GM18873 (cell line): Measurements from ENCODE around the gene FAM24A.
"Not testable (repeated sequence)": the region's sequence is repeated elsewhere in the genome, so short reads cannot be mapped to it uniquely, and the experiment has no call there.

ENCODE experiments used
- ATAC-seq: cut with Tn5 transposase; IDR thresholded peaks from one replicate; pipeline ENCODE4 v1.9.1; 2021; ENCODE audit warnings: mild to moderate bottlenecking, moderate library complexity, moderate number of reproducible peaks; ENCODE audit not compliant: unreplicated experiment, low FRiP score

Gene FAM24A, protein sequence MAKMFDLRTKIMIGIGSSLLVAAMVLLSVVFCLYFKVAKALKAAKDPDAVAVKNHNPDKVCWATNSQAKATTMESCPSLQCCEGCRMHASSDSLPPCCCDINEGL

GRCh38 chr10:122910310-122910709 is at the start of gene FAM24A:
Gene FAM24A (plus strand): TSS chr10:122910610. CDS start chr10:122911635, 1,025 bp downstream.
- ATAC-seq = no peak

DNA sequence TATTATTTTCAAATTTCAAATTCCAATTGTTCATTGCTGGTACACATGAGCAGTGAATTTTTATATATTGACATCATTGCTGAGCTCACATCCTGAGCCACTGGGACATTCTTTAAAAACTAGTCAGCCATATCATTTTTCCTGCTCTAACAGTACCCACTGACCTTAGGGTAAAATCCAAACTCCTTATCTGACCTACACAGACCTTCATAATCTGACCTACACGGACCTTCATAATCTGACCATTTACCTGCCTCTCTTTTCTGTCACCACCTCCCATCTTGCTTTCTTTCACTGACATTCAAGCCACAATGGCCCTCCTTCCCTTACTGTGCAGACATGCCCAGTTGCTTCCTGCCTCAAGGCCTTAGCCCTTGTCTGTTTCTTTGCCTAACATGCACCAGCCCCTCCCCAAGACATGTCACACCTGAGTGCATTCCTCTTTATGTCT is 48.7 kb upstream of the FAM24A start:
- ATAC-seq = no peak

- no peak for ATAC-seq
These were observed 46.9 kb upstream of the FAM24A start for GRCh38 chr10:122863216-122864193.

DNA sequence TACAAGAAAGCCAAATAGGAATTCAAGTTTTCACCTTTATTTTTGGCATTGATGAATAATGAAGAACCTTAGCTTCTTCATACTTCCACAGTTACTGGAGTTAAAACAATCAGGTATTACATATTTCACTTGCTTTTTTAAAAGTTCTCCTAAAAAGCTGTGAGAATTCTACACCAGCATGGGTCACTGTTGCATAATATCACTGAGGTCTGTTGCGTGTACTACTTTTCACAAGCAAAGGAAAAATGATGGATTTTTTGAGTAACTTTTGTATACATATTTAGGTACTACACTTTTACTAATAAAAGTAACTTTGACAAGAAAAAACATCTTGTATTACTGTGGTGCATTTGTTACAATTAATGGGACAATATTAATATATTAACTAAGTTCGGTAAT is 46.2 kb upstream of the FAM24A start:
- no peak for ATAC-seq

GRCh38 chr10:122864901-122865300 is 45.5 kb upstream of the FAM24A start:
- no peak for ATAC-seq

GRCh38 chr10:122866757-122867482 is 43.5 kb upstream of the FAM24A start:
- not testable (repeated sequence) for ATAC-seq

GRCh38 chr10:122868768-122869167 is 41.6 kb upstream of the FAM24A start:
- not testable (repeated sequence) for ATAC-seq

GRCh38 chr10:122871947-122872346 is 38.5 kb upstream of the FAM24A start:
- ATAC-seq = not testable (repeated sequence)

- no peak for ATAC-seq
These were observed 34.5 kb upstream of the FAM24A start for GRCh38 chr10:122875843-122876466.

GRCh38 chr10:122876467-122876855 is 33.9 kb upstream of the FAM24A start:
- no peak for ATAC-seq

DNA sequence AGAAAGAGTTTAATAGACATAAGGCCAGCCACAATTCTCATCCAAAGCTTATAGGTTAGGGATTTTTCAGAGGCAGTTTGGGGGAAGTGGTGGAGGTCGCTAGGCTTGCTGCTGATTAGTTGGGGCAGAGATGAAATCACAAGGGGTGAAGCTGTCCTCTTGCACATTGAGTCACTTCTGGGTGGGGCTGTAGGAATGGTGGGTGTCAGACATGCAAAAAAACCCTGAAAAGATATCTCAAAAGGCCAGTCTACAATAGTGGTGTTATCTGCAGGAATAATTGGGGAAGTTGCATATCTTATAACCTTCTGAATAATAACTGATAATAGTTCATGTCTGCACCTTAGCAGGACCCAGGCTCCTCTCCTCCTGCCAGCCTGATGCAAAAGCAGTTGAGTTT is 33.1 kb upstream of the FAM24A start:
- ATAC-seq = no peak

DNA sequence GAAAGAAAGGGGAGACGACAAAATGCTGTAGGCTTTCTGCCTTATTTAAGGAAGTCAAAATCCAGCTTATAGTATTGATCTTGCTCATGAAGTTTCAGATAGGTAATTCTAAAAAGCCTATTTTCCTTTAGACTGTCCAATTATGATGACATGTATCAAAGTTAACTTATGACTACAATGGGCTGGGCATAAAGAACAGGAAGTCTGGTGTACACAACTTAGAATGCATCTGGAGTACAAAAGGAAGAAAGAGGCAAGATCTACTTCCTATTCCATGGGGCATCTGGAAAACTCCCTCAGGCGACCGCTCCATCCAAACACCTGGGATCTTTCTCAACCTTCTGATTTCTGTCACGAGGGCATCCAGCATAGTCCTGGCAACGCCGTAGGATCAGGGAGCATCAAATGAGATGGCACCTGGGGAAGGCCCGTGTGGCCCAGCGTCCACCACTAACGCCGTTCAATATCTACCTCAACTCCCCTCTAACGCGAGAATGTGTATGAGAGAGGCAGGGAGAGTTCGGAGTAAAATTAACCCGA is 31.5 kb upstream of the FAM24A start:
- peak; percentile 9 for ATAC-seq

- peak; percentile 81 for ATAC-seq
These were observed 30.8 kb upstream of the FAM24A start, which contains the start of gene FAM24B for GRCh38 chr10:122879339-122880273. Gene FAM24B (minus strand): TSS chr10:122879581. CDS start chr10:122850515, 29,066 bp downstream.

DNA sequence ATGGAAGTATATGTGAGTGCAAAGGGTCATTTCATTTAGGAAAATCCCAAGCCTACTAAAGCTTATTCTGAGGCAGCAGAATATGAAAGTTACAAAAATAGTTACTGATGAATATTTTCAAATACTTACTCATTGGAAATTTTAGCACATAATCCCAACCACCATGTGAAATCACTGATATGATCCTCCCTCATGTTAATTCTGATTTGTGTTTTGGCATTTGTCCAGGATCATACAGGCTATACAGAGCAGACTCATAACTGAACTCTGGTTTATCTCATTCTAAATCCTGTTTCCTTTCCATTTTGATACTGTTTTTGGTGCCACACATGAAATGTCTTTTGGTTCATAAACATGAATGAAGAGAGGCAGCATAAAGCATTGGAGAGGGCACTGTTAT is 27.6 kb upstream of the FAM24A start:
- no peak for ATAC-seq

GRCh38 chr10:122884166-122884565 is 26.2 kb upstream of the FAM24A start:
- no peak for ATAC-seq

- ATAC-seq = no peak
These were observed 16.0 kb upstream of the FAM24A start for GRCh38 chr10:122894261-122894944.

DNA sequence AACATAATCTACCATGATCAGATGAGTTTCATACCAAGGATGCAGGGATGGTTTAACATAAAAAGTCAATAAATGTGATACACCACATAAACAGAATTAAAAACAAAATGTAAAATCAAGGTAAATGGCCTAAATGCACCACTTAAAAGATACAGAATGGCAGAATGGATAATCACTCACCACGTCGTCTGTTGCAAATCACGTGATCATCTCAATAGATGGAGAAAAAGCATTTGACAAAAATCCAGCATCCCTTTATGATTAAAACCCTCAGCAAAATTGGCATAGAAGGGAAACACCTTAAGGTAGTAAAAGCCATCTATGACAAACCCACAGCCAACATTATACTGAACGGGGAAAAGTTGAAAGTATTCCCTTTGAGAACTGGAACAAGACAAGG is 6.5 kb upstream of the FAM24A start:
- not testable (repeated sequence) for ATAC-seq

- ATAC-seq = no peak
These were observed 1.6 kb downstream of the FAM24A start for GRCh38 chr10:122911889-122912484.
